SK-N-SH (cell line): Measurements from ENCODE around the gene METTL15. TPM values are rescaled to one million over a fixed set of nuclear protein-coding genes. Genes with fewer than 3 reads are reported as not detected.

Experiments used
- CTCF ChIA-PET: fragments of 300-600, 350-600 bp; formaldehyde crosslinking; extraction: SDS; loops from one replicate; lab custom pipeline; 2021; lab: Yijun Ruan, JAX
- POLR2A ChIA-PET: fragments of 350-600 bp; sonication (Branson Sonifier 250); formaldehyde crosslinking; extraction: SDS; loops from one replicate; lab custom pipeline; 2020; ENCODE audit warnings: antibody characterized with exemption, inconsistent platforms; lab: Yijun Ruan, JAX
- DNase-seq: peaks from one replicate; pipeline ENCODE4 v3.0.0; 2012
- H2AFZ ChIP-seq: fragments of 200-600 bp; sonication (generic); 2 replicates; pipeline ENCODE4 v1.8.1; 2016; ENCODE audit warnings: antibody characterized with exemption, mild to moderate bottlenecking, low read depth
- H3F3A ChIP-seq: fragments of 200-600 bp; sonication (generic); replicated peaks from 2 replicates; pipeline ENCODE3; 2016; ENCODE audit warnings: antibody characterized with exemption, mild to moderate bottlenecking; ENCODE audit not compliant: insufficient read depth
- H3K27ac ChIP-seq, 2 experiments: fragments of 200-500 bp in 1 of 2; fragments of 200-600 bp in 1 of 2; sonication (Bioruptor generic) in 1 of 2; sonication (generic), shearing (Covaris generic) in 1 of 2; 2 replicates each; pipeline versions ENCODE4 v1.5.1 to v1.6.1; 2014 to 2016; ENCODE audit warnings: low read depth in 2 of 2, inconsistent platforms in 1 of 2, low read length in 1 of 2, mild to moderate bottlenecking in 1 of 2, mixed read lengths in 1 of 2
- H3K27me3 ChIP-seq: fragments of 200-600 bp; sonication (generic), shearing (Covaris generic); 2 replicates; pipeline ENCODE4 v1.6.1; 2016; ENCODE audit warnings: mixed run types; ENCODE audit not compliant: insufficient read depth
- H3K36me3 ChIP-seq, 2 experiments: fragments of 200-500 bp in 1 of 2; fragments of 200-600 bp in 1 of 2; sonication (Bioruptor generic) in 1 of 2; sonication (generic) in 1 of 2; replicated peaks in 1 of 2; 2 replicates each; pipeline versions ENCODE3 to v1.5.1; 2014 to 2016; ENCODE audit warnings: low read length in 1 of 2, mild to moderate bottlenecking in 1 of 2; ENCODE audit not compliant: insufficient read depth in 2 of 2, control insufficient read depth in 1 of 2
- H3K4me1 ChIP-seq, 2 experiments: fragments of 200-500 bp in 1 of 2; fragments of 200-600 bp in 1 of 2; sonication (Bioruptor generic) in 1 of 2; sonication (generic), shearing (Covaris generic) in 1 of 2; 2 replicates each; pipeline versions ENCODE4 v1.5.1 to v1.6.1; 2014 to 2016; ENCODE audit warnings: low read depth in 1 of 2, low read length in 1 of 2, mixed run types in 1 of 2; ENCODE audit not compliant: insufficient read depth in 2 of 2, control insufficient read depth in 1 of 2
- H3K4me2 ChIP-seq: fragments of 200-600 bp; sonication (generic), shearing (Covaris generic); 2 replicates; pipeline ENCODE4 v1.6.1; 2017; ENCODE audit warnings: mixed run types
- H3K4me3 ChIP-seq, 2 experiments: fragments of 200-500 bp in 1 of 2; fragments of 200-600 bp in 1 of 2; sonication (Bioruptor generic) in 1 of 2; sonication (generic), shearing (Covaris generic) in 1 of 2; 2 replicates each; pipeline versions ENCODE4 v1.5.1 to v1.8.1; 2014 to 2016; ENCODE audit warnings: low read depth in 2 of 2, inconsistent platforms in 1 of 2, low read length in 1 of 2, mild to moderate bottlenecking in 1 of 2, mixed read lengths in 1 of 2, moderate library complexity in 1 of 2
- H3K79me2 ChIP-seq: fragments of 200-600 bp; sonication (generic); 2 replicates; pipeline ENCODE4 v1.8.1; 2017; ENCODE audit warnings: mild to moderate bottlenecking; ENCODE audit not compliant: insufficient read depth
- H3K9ac ChIP-seq: fragments of 200-600 bp; sonication (generic); 2 replicates; pipeline ENCODE4 v1.6.1; 2017; ENCODE audit warnings: mixed run types
- H3K9me2 ChIP-seq: fragments of 200-600 bp; sonication (generic); 2 replicates; pipeline ENCODE4 v1.6.1; 2017; ENCODE audit warnings: mixed run types
- H3K9me3 ChIP-seq: fragments of 200-600 bp; sonication (generic); 2 replicates; pipeline ENCODE4 v1.6.1; 2017; ENCODE audit warnings: mixed run types, mild to moderate bottlenecking, moderate library complexity
- H4K20me1 ChIP-seq: fragments of 200-600 bp; sonication (generic); 2 replicates; pipeline ENCODE4 v1.6.1; 2017; ENCODE audit warnings: mild to moderate bottlenecking, mixed run types; ENCODE audit not compliant: insufficient read depth
- CTCF ChIP-seq: fragments of 200-600 bp; sonication (generic); IDR thresholded peaks from 2 replicates; pipeline ENCODE4 v1.6.1; 2017; ENCODE audit warnings: antibody characterized with exemption, mild to moderate bottlenecking, moderate library complexity
- FOSL2 ChIP-seq: IDR thresholded peaks from 2 replicates; pipeline ENCODE4 v1.4.0; 2012; ENCODE audit warnings: low read depth, mild to moderate bottlenecking, moderate library complexity, borderline replicate concordance
- FOXM1 ChIP-seq: IDR thresholded peaks from 2 replicates; pipeline ENCODE4 v1.4.0; 2012; ENCODE audit warnings: low read depth, mild to moderate bottlenecking
- GABPA ChIP-seq: IDR thresholded peaks from 2 replicates; pipeline ENCODE4 v1.4.0; 2012; ENCODE audit warnings: low read depth, mild to moderate bottlenecking
- JUND ChIP-seq: IDR thresholded peaks from 2 replicates; pipeline ENCODE4 v1.4.0; 2012
- NFIC ChIP-seq: IDR thresholded peaks from 2 replicates; pipeline ENCODE4 v1.4.0; 2012; ENCODE audit warnings: borderline replicate concordance
- PBX3 ChIP-seq: IDR thresholded peaks from 2 replicates; pipeline ENCODE4; 2012
- POLR2AphosphoS5 ChIP-seq: IDR thresholded peaks from 2 replicates; pipeline ENCODE4 v1.6.1; 2012; ENCODE audit warnings: low read depth, low read length
- RAD21 ChIP-seq: IDR thresholded peaks from 2 replicates; pipeline ENCODE4 v1.6.1; 2012; ENCODE audit warnings: mild to moderate bottlenecking, low read length
- RCOR1 ChIP-seq: fragments of 150-350 bp; IDR thresholded peaks from 2 replicates; pipeline ENCODE4 v1.6.1; 2017; ENCODE audit warnings: antibody characterized with exemption, low read length
- RXRA ChIP-seq: IDR thresholded peaks from 2 replicates; pipeline ENCODE4 v1.4.0; 2012; ENCODE audit warnings: low read depth, mild to moderate bottlenecking, borderline replicate concordance
- SIN3A ChIP-seq: IDR thresholded peaks from 2 replicates; pipeline ENCODE4 v1.6.1; 2012; ENCODE audit warnings: low read depth, mild to moderate bottlenecking, low read length, moderate library complexity, borderline replicate concordance
- TAF1 ChIP-seq: IDR thresholded peaks from 2 replicates; pipeline ENCODE4 v1.6.1; 2012; ENCODE audit warnings: low read depth, mild to moderate bottlenecking, low read length, moderate library complexity, borderline replicate concordance
- TCF12 ChIP-seq: IDR thresholded peaks from 2 replicates; pipeline ENCODE4 v1.4.0; 2012
- TEAD4 ChIP-seq: IDR thresholded peaks from 2 replicates; pipeline ENCODE4 v1.4.0; 2012; ENCODE audit warnings: mild to moderate bottlenecking, borderline replicate concordance; ENCODE audit not compliant: insufficient read depth
- YY1 ChIP-seq: IDR thresholded peaks from 2 replicates; pipeline ENCODE4 v1.4.0; 2012; ENCODE audit warnings: low read depth, mild to moderate bottlenecking
- WGBS: methylation state at CpG from one replicate; pipeline ENCODE4 v1.1.6; 2017; ENCODE audit warnings: low lambda C conversion rate; 5-methylcytosine and 5-hydroxymethylcytosine counted together
- polyA plus RNA-seq, 3 experiments: library from polyadenylated mRNA; depleted of rRNA; stranded (reverse); fragments of >200 nt; gene quantifications; 2 replicates each; pipeline ENCODE4 v1.2.3, GENCODE V29; 2012

The METTL15 gene
- polyA plus RNA-seq, 1 of the 3 experiments (the other 2 are of a cell fraction), result 4.7 TPM

DNA sequence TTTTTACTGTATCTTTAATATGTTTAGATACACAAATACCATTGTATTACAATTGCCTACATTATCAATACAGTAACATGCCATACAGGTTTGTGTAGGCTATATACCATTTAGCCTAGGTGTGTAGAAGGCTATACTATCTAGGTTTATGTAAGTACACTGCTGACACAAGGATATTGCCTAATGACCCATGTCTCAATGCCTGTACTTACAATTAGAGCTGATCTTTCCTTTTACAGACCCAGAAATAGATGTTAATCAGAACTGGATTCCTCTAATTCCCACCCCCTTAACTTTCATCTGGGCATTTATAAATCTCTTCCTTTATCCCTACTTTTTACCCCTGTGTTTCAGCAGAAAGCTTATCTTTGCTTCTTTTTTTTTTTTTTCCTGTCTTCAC is 229.5 kb downstream of the METTL15 start:
- Histone ChIP-seq H3F3A (no peaks in the 10 kb centered on the region), H4K20me1 (no peaks in the 10 kb centered on the region), H3K9me3 (0 out of 2 replicates have a peak, but pooled peaks cover 11% of the 10 kb centered on the region), H3K36me3 (no peaks in the 10 kb centered on the region), H2AFZ (no peak overlapping the region), H3K27ac (no peak overlapping the region), H3K9me2 (no peaks in the 10 kb centered on the region), H3K79me2 (no peaks in the 10 kb centered on the region), H3K9ac (no peak overlapping the region), H3K4me1 (peaks cover 0 to 3% of the 10 kb centered on the region in 2 experiments; a peak in 1 of 4 replicates), H3K4me3 (no peak overlapping the region), H3K27me3 (no peaks in the 10 kb centered on the region), H3K4me2 (no peak overlapping the region)
- ChIA-PET POLR2A (no interaction called here), CTCF (no interaction called here)
- DNase-seq, result no peak
- TF ChIP-seq POLR2AphosphoS5 (no peak), RAD21 (no peak), JUND (no peak), GABPA (no peak), RXRA (no peak), TAF1 (no peak), FOSL2 (no peak), SIN3A (no peak)

DNA sequence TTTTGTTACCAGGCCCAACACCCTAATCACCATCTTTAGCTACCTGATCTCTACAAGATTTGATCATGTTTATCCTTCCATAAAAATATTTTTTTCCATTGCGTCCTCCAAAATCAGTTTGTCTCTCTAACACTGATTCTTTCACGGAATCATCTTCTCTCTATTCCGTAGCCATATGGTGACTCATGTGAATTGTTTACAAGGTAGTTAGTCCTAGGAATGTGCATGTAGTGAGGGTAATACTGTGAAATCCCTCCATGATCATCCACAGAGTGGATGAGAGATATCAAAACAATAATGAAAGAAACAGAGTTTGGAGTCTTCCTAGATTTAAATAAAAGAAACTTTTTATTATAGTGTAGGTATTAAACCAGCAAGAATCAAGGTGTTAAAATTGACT is 230.2 kb downstream of the METTL15 start:
- ChIA-PET CTCF (no interaction called here), POLR2A (no interaction called here)
- no peaks in the 10 kb centered on the region for H3K27me3 ChIP-seq
- peaks cover 0 to 10% of the 10 kb centered on the region in 2 experiments; a peak in 1 of 4 replicates for H3K4me1 ChIP-seq
- 0 out of 2 replicates have a peak, but pooled peaks cover 11% of the 10 kb centered on the region for H3K9me3 ChIP-seq
- no peak overlapping the region for H3K9ac ChIP-seq
- H3K4me3 ChIP-seq, result no peak overlapping the region
- no peak overlapping the region for H3K4me2 ChIP-seq
- H3K36me3 ChIP-seq, result no peaks in the 10 kb centered on the region
- no peak for DNase-seq
- H3F3A ChIP-seq, result peaks cover 4% of the 10 kb centered on the region
- H3K79me2 ChIP-seq, result no peaks in the 10 kb centered on the region
- WGBS, result 95% methylated on average over 3 of the region's 3 CpGs
- H3K27ac ChIP-seq, result no peak overlapping the region
- H4K20me1 ChIP-seq, result no peaks in the 10 kb centered on the region
- TF ChIP-seq RCOR1 (no peak), NFIC (no peak), TCF12 (no peak), CTCF (no peak), SIN3A (no peak), JUND (no peak)
- H3K9me2 ChIP-seq, result no peaks in the 10 kb centered on the region
- no peak overlapping the region for H2AFZ ChIP-seq

DNA sequence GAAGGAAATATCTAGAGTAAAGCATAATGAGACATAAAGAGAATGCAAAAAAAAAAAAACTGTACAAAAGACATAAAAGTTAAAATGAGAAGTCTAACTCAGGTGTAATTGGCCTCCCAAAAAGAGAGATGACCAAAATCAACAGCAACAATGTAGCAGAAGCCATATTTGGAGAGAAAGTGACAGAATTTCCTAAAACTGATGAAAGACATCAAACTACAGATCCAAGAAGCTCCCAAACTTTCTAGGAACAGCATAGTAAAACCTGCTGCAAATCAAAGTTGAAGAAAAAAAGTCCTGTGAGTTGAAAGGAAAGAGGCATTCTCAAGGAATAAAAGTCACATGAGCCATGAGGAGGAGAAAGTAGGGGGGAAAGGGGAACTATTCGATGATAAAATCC is 231.3 kb downstream of the METTL15 start:
- WGBS, result 92% methylated on average over 1 of the region's 1 CpG
- Histone ChIP-seq H2AFZ (no peak overlapping the region), H3K27ac (no peak overlapping the region), H3K9me3 (0 out of 2 replicates have a peak, but pooled peaks cover 11% of the 10 kb centered on the region), H3K79me2 (no peaks in the 10 kb centered on the region), H3K4me2 (no peak overlapping the region), H3K9ac (no peak overlapping the region), H4K20me1 (no peaks in the 10 kb centered on the region), H3K4me3 (no peak overlapping the region), H3K9me2 (no peaks in the 10 kb centered on the region), H3K4me1 (peaks cover 0 to 15% of the 10 kb centered on the region in 2 experiments; a peak in 1 of 4 replicates), H3K36me3 (no peaks in the 10 kb centered on the region), H3F3A (peaks cover 4% of the 10 kb centered on the region), H3K27me3 (no peaks in the 10 kb centered on the region)
- ChIA-PET POLR2A (no interaction called here), CTCF (no interaction called here)
- DNase-seq, result no peak
- TF ChIP-seq TCF12 (no peak), TEAD4 (no peak), FOXM1 (no peak), PBX3 (no peak), RXRA (no peak), YY1 (no peak)
